DMS53 treated with DMSO at 0.1 percent for 48 hours (cell line): ENCODE data around the gene FGF18.
A peak's percentile ranks its signal among the peaks of the same experiment; 100 is the strongest.
"Not testable (repeated sequence)": the region's sequence is repeated elsewhere in the genome, so short reads cannot be mapped to it uniquely, and the experiment has no call there.

ENCODE experiments used
- DNase-seq: peaks from one replicate; lab custom pipeline; 2025; ENCODE audit not compliant: unreplicated experiment; lab: John Stamatoyannopoulos, UW

FGF18 gene

GRCh38 chr5:171418982-171419687 lies at the start of gene FGF18:
Gene FGF18, plus strand, starts transcription at chr5:171419647. Its CDS starts 553 bp downstream, at chr5:171420200.
- peak; percentile 58 for DNase-seq

GRCh38 chr5:171369898-171370297 lies 49.5 kb upstream of the FGF18 start:
- DNase-seq, result no peak

GRCh38 chr5:171370881-171371280 lies 48.6 kb upstream of the FGF18 start:
- DNase-seq, result not testable (repeated sequence)

- DNase-seq, result no peak
Observed at GRCh38 chr5:171371326-171371725, 48.1 kb upstream of the FGF18 start.

GRCh38 chr5:171379961-171380360 lies 39.5 kb upstream of the FGF18 start:
- DNase-seq, result no peak

- not testable (repeated sequence) for DNase-seq
Observed at GRCh38 chr5:171384416-171384815, 35.0 kb upstream of the FGF18 start.

- not testable (repeated sequence) for DNase-seq
Observed at GRCh38 chr5:171384999-171385398, 34.4 kb upstream of the FGF18 start.

GRCh38 chr5:171386006-171386671 lies 33.3 kb upstream of the FGF18 start:
- no peak for DNase-seq

- peak; percentile 48 for DNase-seq
Observed at GRCh38 chr5:171386861-171387344, 32.5 kb upstream of the FGF18 start.

GRCh38 chr5:171387345-171387969 lies 32.0 kb upstream of the FGF18 start, which contains the start of gene NPM1:
Gene NPM1, plus strand, starts transcription at chr5:171387849. Its CDS starts 100 bp downstream, at chr5:171387949.
- peak; percentile 98 for DNase-seq

GRCh38 chr5:171387970-171388815 lies 31.3 kb upstream of the FGF18 start:
- peak; percentile 32 for DNase-seq

GRCh38 chr5:171388816-171389168 lies 30.7 kb upstream of the FGF18 start:
- DNase-seq, result no peak

- no peak for DNase-seq
Observed at GRCh38 chr5:171390883-171391677, 28.4 kb upstream of the FGF18 start.

GRCh38 chr5:171391996-171392577 lies 27.4 kb upstream of the FGF18 start:
- DNase-seq, result no peak

- no peak for DNase-seq
Observed at GRCh38 chr5:171392585-171393159, 26.8 kb upstream of the FGF18 start.

GRCh38 chr5:171395042-171395441 lies 24.4 kb upstream of the FGF18 start:
- no peak for DNase-seq

- DNase-seq, result not testable (repeated sequence)
Observed at GRCh38 chr5:171396583-171396982, 22.9 kb upstream of the FGF18 start.

- DNase-seq, result no peak
Observed at GRCh38 chr5:171397190-171397589, 22.3 kb upstream of the FGF18 start.

- DNase-seq, result no peak
Observed at GRCh38 chr5:171397599-171397998, 21.8 kb upstream of the FGF18 start.
